GM19193 (cell line): ENCODE results near the gene AGBL5.

Experiments
- POLR2A ChIP-seq: IDR thresholded peaks from 4 replicates; pipeline ENCODE4 v1.6.1; 2011; ENCODE audit not compliant: insufficient read depth, insufficient read length; ENCODE audit errors: extremely low read depth

AGBL5 gene

GRCh38 chr2:27074738-27075565, 23.5 kb downstream of the AGBL5 start:
- TF ChIP-seq POLR2A = no peak

- no peak for TF ChIP-seq POLR2A
Observed at GRCh38 chr2:27076323-27076722, 24.9 kb downstream of the AGBL5 start.

- no peak for TF ChIP-seq POLR2A
Observed at GRCh38 chr2:27077231-27077630, 25.8 kb downstream of the AGBL5 start.

GRCh38 chr2:27078267-27079194, 27.1 kb downstream of the AGBL5 start, which contains the start of gene EMILIN1:
Gene EMILIN1 (plus strand): TSS chr2:27078615. CDS start chr2:27079066, 451 bp downstream.
- TF ChIP-seq POLR2A = no peak

- no peak for TF ChIP-seq POLR2A
Observed at GRCh38 chr2:27079233-27080139, 28.0 kb downstream of the AGBL5 start.

- TF ChIP-seq POLR2A = no peak
Observed at GRCh38 chr2:27080140-27080469, 28.6 kb downstream of the AGBL5 start.

GRCh38 chr2:27080603-27080936, 29.1 kb downstream of the AGBL5 start:
- TF ChIP-seq POLR2A = no peak

GRCh38 chr2:27081984-27082772, 30.7 kb downstream of the AGBL5 start:
- no peak for TF ChIP-seq POLR2A

GRCh38 chr2:27082773-27083409, 31.4 kb downstream of the AGBL5 start:
- no peak for TF ChIP-seq POLR2A

GRCh38 chr2:27083410-27084296, 32.2 kb downstream of the AGBL5 start:
- no peak for TF ChIP-seq POLR2A

- TF ChIP-seq POLR2A = no peak
Observed at GRCh38 chr2:27084297-27085061, 33.0 kb downstream of the AGBL5 start.
